NCI-H2029 treated with DMSO at 0.1 percent for 48 hours (cell line): ENCODE results near the gene FBXL7.

Experiments
- DNase-seq: peaks from one replicate; lab custom pipeline; 2025; lab: John Stamatoyannopoulos, UW

Gene FBXL7

GRCh38 chr5:15717001-15717400 lies 217.0 kb downstream of the FBXL7 start:
- no peak for DNase-seq

DNA sequence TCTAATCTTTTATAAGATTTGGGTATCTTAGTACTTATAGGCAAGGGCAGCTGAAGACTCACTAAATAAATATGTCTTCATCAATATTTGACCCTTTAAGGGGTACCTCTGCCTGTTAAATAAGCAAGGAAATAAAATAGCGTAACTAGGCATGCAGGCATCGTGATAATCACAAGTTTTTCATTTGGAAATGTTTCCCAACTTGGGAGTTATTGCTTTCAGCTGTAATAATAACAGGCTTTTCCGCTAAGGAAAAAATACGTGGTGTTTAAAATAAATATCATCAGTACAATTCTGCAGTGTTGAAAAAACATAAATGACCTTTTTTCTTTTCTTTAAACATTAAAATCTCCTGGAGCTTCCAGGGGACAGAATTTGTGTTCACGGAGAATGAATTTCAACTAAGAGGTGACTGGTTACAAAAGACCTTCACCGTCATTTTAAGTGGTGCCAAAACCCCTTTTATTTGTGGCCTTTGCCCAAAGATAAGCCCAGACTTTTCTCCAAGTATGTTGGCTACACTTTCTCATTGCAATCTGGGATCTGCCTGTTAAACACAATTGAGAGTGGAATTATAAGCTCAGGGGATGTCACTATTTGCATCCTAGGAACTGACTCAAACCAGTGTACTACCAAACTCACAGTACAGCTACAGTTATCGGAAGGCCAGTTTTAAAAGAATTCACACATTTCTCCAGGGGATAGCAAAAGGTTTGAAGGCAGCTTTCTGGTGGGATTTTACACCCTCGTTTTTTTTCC lies 218.6 kb downstream of the FBXL7 start:
- DNase-seq = no peak

DNA sequence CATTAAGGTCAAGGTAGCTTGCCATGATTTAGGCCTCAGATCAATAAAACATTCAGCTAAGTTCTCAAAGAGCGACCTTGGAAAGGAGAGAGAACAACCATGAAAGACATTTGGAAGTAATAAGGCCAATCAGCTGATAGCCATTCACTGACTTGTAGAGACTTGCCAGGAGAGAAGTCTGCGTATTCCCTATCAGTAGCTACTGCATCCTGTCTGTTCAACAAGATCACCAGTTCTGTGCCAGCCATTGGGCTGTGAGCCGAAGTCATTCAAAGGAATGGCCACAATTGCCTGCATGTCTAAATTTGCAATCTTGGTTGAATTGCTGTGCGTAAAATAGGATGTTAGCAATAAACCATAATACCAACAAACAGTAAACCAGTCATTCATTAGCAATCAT lies 219.8 kb downstream of the FBXL7 start:
- DNase-seq = no peak

DNA sequence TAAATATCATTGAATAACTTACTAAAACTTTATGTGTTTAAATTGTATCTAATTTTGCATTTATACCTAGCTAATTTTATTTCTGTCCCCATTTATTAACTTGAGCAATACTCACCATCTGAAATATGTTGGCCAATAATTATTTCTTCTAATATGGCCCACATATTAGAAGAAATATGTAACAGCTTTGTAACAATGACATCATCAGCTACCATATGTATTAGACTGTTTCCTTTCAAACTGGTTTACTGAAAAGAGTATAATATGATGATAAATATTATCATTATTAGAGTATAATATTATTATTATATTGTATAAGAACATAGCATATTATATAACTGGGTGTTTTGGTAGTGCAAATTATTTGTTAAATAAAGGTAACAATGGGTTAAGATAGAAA lies 220.5 kb downstream of the FBXL7 start:
- DNase-seq = no peak

DNA sequence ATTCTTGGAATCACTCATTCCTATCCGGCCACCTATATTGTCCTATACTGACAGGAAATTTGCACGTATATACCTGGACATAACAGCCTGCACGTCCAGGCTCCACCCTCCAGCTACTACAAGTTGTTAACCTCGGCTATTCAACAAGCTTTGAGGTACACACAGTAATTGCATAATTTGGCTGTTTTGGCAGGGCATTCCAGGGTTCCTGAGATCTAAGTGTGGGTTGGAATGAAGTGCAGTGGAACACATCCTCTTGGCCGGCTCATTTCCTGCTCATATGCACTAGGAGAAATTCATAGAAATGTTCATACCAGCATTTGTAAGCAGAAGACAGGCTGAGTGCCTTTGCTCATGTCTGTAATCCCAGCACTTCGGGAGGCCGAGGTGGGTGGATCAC lies 222.3 kb downstream of the FBXL7 start:
- DNase-seq = no peak

GRCh38 chr5:15727375-15727774 lies 227.4 kb downstream of the FBXL7 start:
- no peak for DNase-seq

DNA sequence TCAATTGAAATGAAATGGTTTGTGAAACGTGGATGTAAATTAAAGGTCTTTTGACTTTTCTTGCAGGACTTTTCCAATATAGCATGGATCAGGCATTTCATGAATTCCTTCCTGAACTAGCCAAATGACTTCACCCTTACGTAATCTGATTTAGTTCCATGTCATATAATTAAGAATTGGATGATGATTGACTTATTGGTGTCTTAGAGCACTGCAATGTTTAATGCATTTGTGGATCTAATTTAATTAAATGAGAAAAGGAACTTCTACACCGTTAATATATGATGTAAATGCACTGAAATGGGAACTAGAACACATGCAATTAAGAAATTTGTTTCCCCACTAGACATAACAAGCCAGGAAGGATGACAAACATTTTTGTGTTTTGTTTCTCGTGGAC lies 228.8 kb downstream of the FBXL7 start:
- DNase-seq = no peak

DNA sequence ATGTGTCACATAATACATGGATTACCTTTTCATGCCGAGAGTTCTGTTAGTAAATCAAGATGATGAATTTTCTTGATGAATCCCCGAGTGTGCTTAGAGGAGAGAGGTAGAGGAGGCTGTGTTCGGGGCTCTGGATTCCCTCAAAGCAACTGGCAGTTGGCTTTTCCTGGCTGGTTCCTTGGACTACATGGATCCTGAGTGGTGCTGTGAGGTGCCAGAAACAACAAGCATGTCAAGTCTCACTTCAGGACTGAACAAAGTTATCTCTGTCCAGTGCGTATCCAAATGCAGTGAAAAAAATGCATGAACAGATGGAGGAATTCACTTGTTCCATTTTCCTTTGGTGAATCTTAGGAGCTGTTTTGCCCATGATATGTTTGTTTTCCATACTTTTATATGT lies 231.7 kb downstream of the FBXL7 start:
- DNase-seq = no peak

DNA sequence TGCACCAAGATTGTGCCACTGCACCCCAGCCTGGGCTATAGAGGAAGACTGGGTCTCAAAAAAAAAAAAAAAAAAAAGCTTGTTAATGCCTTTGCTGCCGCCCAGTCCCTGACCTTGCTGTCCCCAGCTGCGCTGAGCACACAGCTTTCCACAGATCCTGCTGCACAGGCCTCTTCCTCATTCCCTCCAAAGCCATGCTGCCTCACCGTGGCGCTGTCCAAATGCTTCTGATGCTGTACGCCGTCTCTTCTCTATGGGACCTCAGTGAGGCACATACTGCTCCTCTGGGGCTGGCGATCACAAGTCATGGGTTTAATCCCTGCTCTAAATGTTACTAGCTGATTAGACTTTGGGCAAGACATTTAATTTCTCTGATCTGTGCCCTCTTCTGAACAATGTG lies 234.1 kb downstream of the FBXL7 start:
- no peak for DNase-seq

DNA sequence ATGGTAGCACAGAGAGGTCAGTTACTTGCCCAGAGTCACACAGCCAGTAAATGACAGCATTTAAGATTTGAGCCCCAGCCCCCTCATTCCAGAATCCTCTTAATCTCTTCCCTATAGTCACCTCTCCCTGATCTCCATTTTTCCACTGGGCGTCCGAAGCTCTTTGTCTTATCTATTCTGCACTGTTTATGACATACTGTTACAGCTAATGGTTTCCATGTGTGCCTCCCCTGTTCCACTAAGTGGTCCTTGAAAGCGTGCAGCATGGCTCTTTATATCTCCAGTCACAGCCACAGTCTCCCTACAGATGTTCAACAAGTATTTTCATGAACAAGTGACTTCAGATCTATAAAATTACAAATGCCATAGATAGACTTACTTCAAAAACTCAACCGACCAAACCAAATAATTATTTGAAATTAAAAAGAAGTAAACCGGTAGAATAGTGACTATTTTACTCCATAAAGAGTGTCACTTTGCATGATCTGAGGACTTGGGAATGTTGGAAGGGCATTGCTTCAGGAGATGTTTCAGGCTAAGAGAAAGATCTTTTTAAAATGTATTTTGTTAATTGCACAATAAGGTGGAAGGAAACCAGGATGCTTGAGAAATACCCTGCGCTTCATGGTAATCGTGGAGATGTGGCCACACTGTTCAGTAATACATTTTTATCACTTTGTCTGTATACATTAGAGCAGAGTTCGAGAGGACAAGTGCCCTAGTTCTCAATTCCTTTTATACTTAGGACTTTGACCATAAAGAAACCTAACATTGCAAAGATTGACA lies 237.2 kb downstream of the FBXL7 start:
- no peak for DNase-seq

DNA sequence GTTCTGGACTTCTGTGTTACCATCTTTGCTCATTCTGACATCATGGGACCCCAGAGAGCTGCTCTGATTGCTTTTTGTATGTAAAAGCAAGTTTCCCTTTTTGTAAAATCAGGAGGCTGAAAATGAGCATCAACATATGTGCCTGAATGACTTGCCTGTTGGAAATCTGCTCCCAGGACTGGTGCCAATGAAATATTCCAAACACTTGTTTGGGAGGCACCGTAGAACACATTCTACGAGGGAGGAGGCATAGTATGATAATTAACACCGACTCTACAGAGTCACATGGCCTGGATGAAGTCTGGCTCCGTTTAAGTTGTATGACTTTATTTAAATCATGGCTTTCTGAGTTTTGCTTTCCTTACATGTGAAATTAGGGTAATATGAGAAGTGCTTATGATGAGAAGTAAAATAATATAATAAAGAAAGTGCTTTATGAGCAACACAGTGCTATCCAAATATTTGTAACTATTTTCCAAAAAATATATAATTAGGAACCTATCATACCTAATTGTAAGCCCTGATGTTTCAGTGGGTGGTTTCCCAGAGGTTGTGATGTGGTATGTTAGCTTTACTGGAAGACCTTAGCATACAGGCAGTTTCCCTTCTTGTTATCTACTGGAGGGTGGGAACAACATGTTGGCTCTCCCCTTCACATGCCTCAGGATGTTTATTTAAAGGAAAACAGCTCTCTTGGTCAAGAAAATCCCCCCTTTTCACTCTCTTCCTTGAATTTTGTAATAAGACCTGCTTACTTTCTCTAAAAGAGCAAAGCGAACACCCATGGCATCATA lies 238.1 kb downstream of the FBXL7 start:
- no peak for DNase-seq

GRCh38 chr5:15740383-15740782 lies 240.4 kb downstream of the FBXL7 start:
- no peak for DNase-seq

DNA sequence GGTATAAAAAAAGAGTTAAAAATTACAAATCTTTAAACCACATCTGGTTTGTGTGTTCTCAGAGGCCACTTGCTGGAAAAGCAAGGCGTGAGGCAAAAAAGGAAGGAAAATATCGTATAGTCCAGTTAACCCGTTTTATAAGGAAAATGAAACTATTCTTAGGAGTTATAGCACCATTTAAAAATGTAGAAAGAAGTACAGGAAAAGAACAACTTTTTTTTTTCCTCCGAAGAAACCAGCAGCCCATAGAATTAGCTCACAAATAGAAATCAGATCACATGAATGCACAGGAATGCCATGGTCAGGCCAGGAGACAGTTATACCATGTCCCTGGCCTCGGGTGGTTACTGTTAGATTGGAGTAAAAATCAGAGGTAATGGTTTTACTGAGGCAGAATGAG lies 241.6 kb downstream of the FBXL7 start:
- DNase-seq = no peak

GRCh38 chr5:15746833-15747232 lies 246.9 kb downstream of the FBXL7 start:
- no peak for DNase-seq

DNA sequence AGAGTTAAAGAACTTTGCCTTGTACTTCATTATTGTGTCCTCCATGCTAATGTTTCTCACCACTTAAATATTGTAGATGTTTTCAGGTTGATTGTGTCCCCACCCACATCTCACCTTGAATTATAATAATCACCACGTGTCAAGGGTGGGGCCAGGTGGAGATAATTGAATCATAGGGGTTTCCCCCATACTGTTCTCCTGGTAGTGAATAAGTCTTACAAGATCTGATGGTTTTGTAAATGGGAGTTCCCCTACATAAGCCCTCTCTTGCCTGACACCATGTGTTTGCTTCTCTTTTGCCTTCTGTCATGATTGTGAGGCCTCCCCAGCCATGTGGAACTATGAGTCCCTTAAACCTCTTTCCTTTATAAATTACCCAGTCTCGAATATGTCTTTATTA lies 248.3 kb downstream of the FBXL7 start:
- DNase-seq = no peak

- no peak for DNase-seq
Observed at GRCh38 chr5:15752663-15753285, 252.8 kb downstream of the FBXL7 start.

DNA sequence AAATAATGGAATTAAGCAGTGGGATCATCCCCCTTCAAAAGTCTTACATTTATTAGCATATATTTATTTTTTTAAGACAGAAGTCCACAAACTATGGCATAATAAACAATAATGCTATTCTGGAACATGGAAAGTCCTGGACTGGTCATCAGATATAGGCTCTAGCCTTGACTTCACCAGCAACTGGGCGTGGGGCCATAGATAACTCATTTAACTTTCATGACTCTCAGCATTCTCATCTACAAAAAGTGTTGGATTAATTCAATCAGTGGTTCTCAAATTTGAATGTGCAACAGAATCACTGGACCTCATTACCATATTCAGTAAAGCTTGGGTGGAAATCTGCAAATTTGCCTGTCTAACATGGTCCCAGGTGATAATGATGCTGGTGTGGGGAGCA lies 253.8 kb downstream of the FBXL7 start:
- no peak for DNase-seq

- DNase-seq = no peak
Observed at GRCh38 chr5:15757103-15757502, 257.1 kb downstream of the FBXL7 start.

DNA sequence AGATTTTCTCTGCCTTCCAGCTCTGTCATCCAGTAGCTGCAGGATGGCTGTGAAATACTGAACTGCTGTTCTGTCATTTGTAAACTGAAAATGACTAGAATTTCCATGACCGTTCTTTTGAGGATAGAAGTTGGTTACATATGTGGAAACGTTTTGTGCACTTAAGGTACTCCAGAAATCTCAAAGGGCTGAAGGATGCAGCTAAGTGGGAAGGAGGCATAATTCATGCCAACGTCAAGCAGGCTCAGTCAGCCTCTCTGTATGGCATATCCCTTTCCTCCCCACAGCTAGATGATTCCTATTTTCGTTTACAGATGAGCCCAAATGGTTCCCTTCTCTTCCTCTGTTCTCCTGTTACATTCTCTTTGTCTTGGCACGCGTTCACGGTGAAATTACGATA lies 257.6 kb downstream of the FBXL7 start:
- DNase-seq = no peak

DNA sequence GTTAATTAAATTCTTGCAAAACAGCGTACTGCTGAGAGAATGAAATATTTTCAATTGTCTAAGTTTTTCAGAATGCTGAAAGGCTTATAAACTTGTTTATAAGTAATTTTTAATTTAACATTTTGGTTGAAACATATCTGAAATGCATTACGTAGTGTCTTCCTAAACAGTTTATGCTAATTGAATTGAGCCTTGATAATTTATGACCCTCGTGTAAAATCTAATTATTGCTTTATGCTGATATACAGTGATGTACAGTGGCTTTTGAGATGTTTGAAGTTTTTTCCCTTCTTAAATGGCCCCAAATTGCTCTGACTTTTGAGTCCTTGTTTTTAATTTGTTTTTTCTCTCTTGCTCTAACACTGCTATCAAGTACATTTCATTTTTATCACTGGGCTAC lies 262.7 kb downstream of the FBXL7 start:
- no peak for DNase-seq

DNA sequence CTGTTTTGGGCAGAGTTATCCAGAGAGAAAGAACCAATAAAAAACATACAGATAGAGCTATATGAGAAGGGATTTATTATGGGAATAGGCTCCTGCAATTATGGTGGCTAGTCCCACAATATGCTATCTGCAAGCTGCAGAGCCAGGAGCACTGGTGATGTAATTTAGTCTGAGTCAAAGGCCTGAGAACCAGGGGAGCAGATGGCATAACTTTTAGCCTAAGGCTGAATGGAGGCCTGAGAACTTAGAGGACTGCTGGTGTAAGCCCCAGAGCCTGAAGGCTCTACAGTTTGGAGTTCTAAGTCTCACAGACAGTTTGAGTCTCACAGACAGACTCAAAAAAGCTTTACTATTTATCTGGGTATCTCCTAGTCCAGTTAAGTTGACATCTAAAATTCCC lies 263.8 kb downstream of the FBXL7 start:
- DNase-seq = no peak

GRCh38 chr5:15768936-15769335 lies 269.0 kb downstream of the FBXL7 start:
- no peak for DNase-seq
